ENCODE data around the gene HMG20B. TPM values are rescaled to one million over a fixed set of nuclear protein-coding genes. Genes with fewer than 3 reads are reported as not detected.

The HMG20B gene
- total and polyA plus RNA-seq, 2 of the 8 experiments (the other 6 are each of a cell fraction or from before 2014, with no cell fraction given) = 42.9 to 74.2 TPM

- Histone ChIP-seq H3K18ac (ENCODE audit: extremely low read depth, low read length) (no peak overlapping the region), H2BK15ac (ENCODE audit: low read length) (no peak overlapping the region), H3K14ac (ENCODE audit: insufficient read length) (no peak overlapping the region), H2AK5ac (ENCODE audit: low read depth, low read length) (no peak overlapping the region), H2BK12ac (ENCODE audit: low read depth, low read length) (no peak overlapping the region), H3K23ac (ENCODE audit: insufficient read length) (no peak overlapping the region), H3K9me3 (ENCODE audit: insufficient read depth in 2 of 2, low read depth in 1 of 2, low read length in 1 of 2) (no peaks in the 10 kb centered on the region), H3K23me2 (ENCODE audit: low read depth, low read length) (no peaks in the 10 kb centered on the region), H4K8ac (ENCODE audit: extremely low read depth, insufficient read depth, low read length) (peak overlapping the region; percentile 35), H4K91ac (replicated peaks; ENCODE audit: insufficient read length, low read length) (no peak overlapping the region), H3K4ac (replicated peaks; ENCODE audit: insufficient read length, low read depth, low read length) (no peak overlapping the region), H3K27ac (ENCODE audit: low read depth, low read length) (no peak overlapping the region), H3K4me1 (replicated peaks in 1 of 4; ENCODE audit: control insufficient read depth in 3 of 4, insufficient read depth in 4 of 4, low read length in 3 of 4) (peaks cover 0 to 3% (median under 1%) of the 10 kb centered on the region in 4 experiments; a peak in 3 of 7 replicates), H3K9ac (replicated peaks in 1 of 4; ENCODE audit: extremely low read depth in 1 of 4, low read depth in 3 of 4, low read length in 3 of 4) (no peak overlapping the region), H3K56ac (replicated peaks; ENCODE audit: insufficient read length, low read depth, low read length) (no peak overlapping the region), H3K79me2 (ENCODE audit: control insufficient read depth in 1 of 2, insufficient read depth in 2 of 2, low read length in 2 of 2) (no peaks in the 10 kb centered on the region), H2BK5ac (ENCODE audit: low read depth, low read length) (no peak overlapping the region), H3K4me2 (ENCODE audit: insufficient read depth in 1 of 2, low read depth in 2 of 2, low read length in 2 of 2) (no peak overlapping the region), H3K4me3 (ENCODE audit: extremely low read depth in 1 of 4, insufficient read depth in 2 of 4, low read depth in 3 of 4, low read length in 4 of 4) (no peak overlapping the region), H2BK20ac (ENCODE audit: low read length) (no peak overlapping the region), H4K5ac (ENCODE audit: insufficient read length, low read depth, low read length) (no peak overlapping the region), H4K20me1 (replicated peaks in 1 of 2; ENCODE audit: control insufficient read depth in 1 of 2, insufficient read depth in 2 of 2, low read length in 2 of 2) (peaks cover 2 to 19% of the 10 kb centered on the region in 2 experiments), H3K36me3 (ENCODE audit: control insufficient read depth in 2 of 4, insufficient read depth in 4 of 4, low read length in 3 of 4) (peaks cover 0 to 21% (median 3%) of the 10 kb centered on the region in 4 experiments; a peak in 2 of 8 replicates), H2AFZ (ENCODE audit: low read length) (no peak overlapping the region), H2BK120ac (replicated peaks; ENCODE audit: low read depth, low read length) (no peak overlapping the region), H3K27me3 (replicated peaks in 1 of 4; ENCODE audit: control insufficient read depth in 3 of 4, extremely low read depth in 1 of 4, insufficient read depth in 3 of 4, low read length in 3 of 4) (no peaks in the 10 kb centered on the region), H3K79me1 (ENCODE audit: low read depth, low read length) (no peaks in the 10 kb centered on the region; the same call in 1 of the 2 replicates)
- 96% methylated on average over 22 of the region's 39 CpGs; no CpG with 5 or more reads in 1 of the 2 experiments for WGBS, 2 experiments (ENCODE audit: extremely low coverage in 1 of 2, insufficient coverage in 1 of 2, insufficient read length in 1 of 2, insufficient replicate concordance in 2 of 2, low coverage in 1 of 2, low lambda C conversion rate in 2 of 2, missing lambda C conversion rate in 1 of 2)
- POLR2A ChIA-PET (ENCODE audit: partially characterized antibody) = interaction anchor here (1.4 kb wide), 1 partner anchor 12 kb away, joined by 3 read pairs; no protein-coding TSS in a partner anchor
- CTCF ChIA-PET (ENCODE audit: partially characterized antibody) = interaction anchor here (1.2 kb wide), 1 partner anchor 24 kb away, joined by 3 read pairs; no protein-coding TSS in a partner anchor
- no peak for DNase-seq (ENCODE audit: low read depth in 1 of 2, low spot score in 2 of 2)
- FAIRE-seq = no peak
- TF ChIP-seq RAD21 (IDR thresholded peaks at IDR 0.05 in 1 of 2, conservative IDR thresholded peaks at IDR 0.05 in 1 of 2; ENCODE audit: low read depth in 2 of 2, low read length in 2 of 2) (no peak), CTBP2 (IDR thresholded peaks at IDR 0.05; ENCODE audit: borderline replicate concordance, insufficient read depth, insufficient read length, low read length) (no peak), TEAD4 (IDR thresholded peaks at IDR 0.05; ENCODE audit: low read depth, low read length) (no peak), GABPA (IDR thresholded peaks at IDR 0.05; ENCODE audit: borderline replicate concordance, insufficient read depth, low read length) (no peak), SIN3A (conservative IDR thresholded peaks at IDR 0.05 in 1 of 2, IDR thresholded peaks at IDR 0.05 in 1 of 2; ENCODE audit: low read depth in 1 of 2, low read length in 2 of 2) (no peak), POLR2AphosphoS5 (IDR thresholded peaks at IDR 0.05; ENCODE audit: low read depth, low read length) (no peak)
These were observed 41.3 kb downstream of the HMG20B start for GRCh38 chr19:3613818-3614661.
